HG02623 (cell line): ENCODE results near the gene POGZ.

Source experiments
- ATAC-seq: cut with Tn5 transposase; IDR thresholded peaks from one replicate; pipeline ENCODE4 v1.9.1; 2021; ENCODE audit warnings: moderate library complexity; ENCODE audit not compliant: unreplicated experiment

The POGZ gene

GRCh38 chr1:151459331-151460046, at the start of gene POGZ:
TSS of gene POGZ (minus strand) at chr1:151459494. CDS start at chr1:151442204, 17,290 bp downstream.
- ATAC-seq = peak; percentile 63

GRCh38 chr1:151508833-151509232, 49.5 kb upstream of the POGZ start:
- no peak for ATAC-seq

- ATAC-seq = no peak
Measured at GRCh38 chr1:151504759-151505158, 45.5 kb upstream of the POGZ start.

GRCh38 chr1:151504252-151504651, 45.0 kb upstream of the POGZ start:
- no peak for ATAC-seq

GRCh38 chr1:151502859-151503780, 43.8 kb upstream of the POGZ start:
- no peak for ATAC-seq

- no peak for ATAC-seq
Measured at GRCh38 chr1:151502035-151502700, 42.9 kb upstream of the POGZ start.

GRCh38 chr1:151501474-151501873, 42.2 kb upstream of the POGZ start:
- ATAC-seq = no peak

- ATAC-seq = no peak
Measured at GRCh38 chr1:151499930-151500329, 40.6 kb upstream of the POGZ start.

GRCh38 chr1:151499365-151499764, 40.1 kb upstream of the POGZ start:
- ATAC-seq = no peak

- no peak for ATAC-seq
Measured at GRCh38 chr1:151495316-151495715, 36.0 kb upstream of the POGZ start.

GRCh38 chr1:151494741-151495281, 35.5 kb upstream of the POGZ start:
- no peak for ATAC-seq

GRCh38 chr1:151493042-151493441, 33.7 kb upstream of the POGZ start:
- no peak for ATAC-seq

GRCh38 chr1:151492120-151492519, 32.8 kb upstream of the POGZ start:
- no peak for ATAC-seq

GRCh38 chr1:151491641-151492040, 32.3 kb upstream of the POGZ start:
- no peak for ATAC-seq

- ATAC-seq = no peak
Measured at GRCh38 chr1:151486557-151486956, 27.3 kb upstream of the POGZ start.

GRCh38 chr1:151485685-151486255, 26.5 kb upstream of the POGZ start:
- ATAC-seq = no peak

GRCh38 chr1:151482017-151482416, 22.7 kb upstream of the POGZ start:
- no peak for ATAC-seq

GRCh38 chr1:151479462-151479861, 20.2 kb upstream of the POGZ start:
- ATAC-seq = no peak

- ATAC-seq = no peak
Measured at GRCh38 chr1:151478923-151479322, 19.6 kb upstream of the POGZ start.

GRCh38 chr1:151478140-151478812, 19.0 kb upstream of the POGZ start:
- ATAC-seq = no peak
